Stomach (tissue), 4 donors: ENCODE results near the gene ARHGEF10L.

Experiments used
- EP300 ChIP-seq: sonication (generic); formaldehyde crosslinking; IDR thresholded peaks from one replicate; pipeline ENCODE4 v1.6.1; 2017; ENCODE audit warnings: antibody characterized with exemption
- TF ChIP-seq, protein P1 (sequence below), 7 experiments: fragments of 450-650 bp in 4 of 7; fragments of 200-600 bp in 3 of 7; sonication (generic) in 3 of 7; IDR thresholded peaks; one replicate each; pipeline ENCODE4 v1.5.1; 2016 to 2019; ENCODE audit warnings: antibody characterized with exemption in 7 of 7, control low read depth in 2 of 7, mild to moderate bottlenecking in 1 of 7

- TF ChIP-seq, protein P1, sequence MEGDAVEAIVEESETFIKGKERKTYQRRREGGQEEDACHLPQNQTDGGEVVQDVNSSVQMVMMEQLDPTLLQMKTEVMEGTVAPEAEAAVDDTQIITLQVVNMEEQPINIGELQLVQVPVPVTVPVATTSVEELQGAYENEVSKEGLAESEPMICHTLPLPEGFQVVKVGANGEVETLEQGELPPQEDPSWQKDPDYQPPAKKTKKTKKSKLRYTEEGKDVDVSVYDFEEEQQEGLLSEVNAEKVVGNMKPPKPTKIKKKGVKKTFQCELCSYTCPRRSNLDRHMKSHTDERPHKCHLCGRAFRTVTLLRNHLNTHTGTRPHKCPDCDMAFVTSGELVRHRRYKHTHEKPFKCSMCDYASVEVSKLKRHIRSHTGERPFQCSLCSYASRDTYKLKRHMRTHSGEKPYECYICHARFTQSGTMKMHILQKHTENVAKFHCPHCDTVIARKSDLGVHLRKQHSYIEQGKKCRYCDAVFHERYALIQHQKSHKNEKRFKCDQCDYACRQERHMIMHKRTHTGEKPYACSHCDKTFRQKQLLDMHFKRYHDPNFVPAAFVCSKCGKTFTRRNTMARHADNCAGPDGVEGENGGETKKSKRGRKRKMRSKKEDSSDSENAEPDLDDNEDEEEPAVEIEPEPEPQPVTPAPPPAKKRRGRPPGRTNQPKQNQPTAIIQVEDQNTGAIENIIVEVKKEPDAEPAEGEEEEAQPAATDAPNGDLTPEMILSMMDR (IDR thresholded peaks at IDR 0.05): no peak
- TF ChIP-seq EP300: no peak
Measured at GRCh38 chr1:17692645-17693044, 153.1 kb downstream of the ARHGEF10L start.
